ENCODE data around the gene FBXO11.
"Not testable (repeated sequence)": the region's sequence is repeated elsewhere in the genome, so short reads cannot be mapped to it uniquely, and the experiment has no call there.

The FBXO11 gene

DNA sequence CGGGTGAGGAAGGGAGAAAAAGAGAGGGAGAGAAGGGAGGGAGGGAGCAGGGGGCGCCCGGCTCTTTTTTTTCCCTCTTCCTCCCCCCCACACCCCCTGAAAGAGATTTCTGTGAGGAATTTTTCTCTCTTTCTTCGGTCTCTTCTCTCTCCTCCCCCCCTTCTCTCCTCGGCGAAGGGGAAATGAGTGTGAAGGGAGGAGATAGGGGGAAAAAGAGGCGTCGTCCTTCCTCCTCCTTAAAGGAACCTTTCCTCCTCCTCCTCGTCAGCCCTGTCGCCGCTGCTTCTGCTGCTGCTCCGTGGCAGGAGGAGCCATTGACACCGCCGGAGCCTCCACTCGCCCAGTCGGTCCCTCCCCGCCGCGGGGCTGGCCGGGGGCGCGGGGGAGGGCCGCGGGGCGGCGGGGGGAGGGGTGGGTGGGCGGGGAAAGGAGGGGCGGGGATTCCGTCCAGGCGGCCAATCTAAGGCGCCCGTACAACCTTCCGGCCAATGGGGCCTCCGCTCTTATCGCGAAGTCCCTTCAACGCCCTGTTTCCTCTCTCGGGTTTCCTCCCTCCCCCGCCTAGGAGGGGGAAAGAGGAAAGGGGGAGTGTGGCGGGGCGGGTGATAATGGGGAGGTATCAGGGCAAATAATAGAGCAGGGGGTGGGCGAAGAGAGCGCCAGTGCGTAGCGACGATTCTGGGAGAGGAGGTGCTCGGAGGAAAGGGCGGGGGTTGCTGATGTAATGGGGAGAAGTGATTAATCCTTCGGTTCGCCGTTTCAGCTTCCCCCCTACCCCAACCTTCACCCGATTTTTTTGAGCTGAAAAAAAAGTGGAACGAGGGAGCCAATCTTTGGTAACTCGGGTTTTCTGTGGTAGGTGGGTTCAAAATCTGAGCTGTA is at the start of gene FBXO11:
TSS of gene FBXO11 (minus strand) at position 342 of the 882 bp plus-strand sequence. CDS start 778 bp downstream, outside the sequence.
- DNase-seq: peak; percentile 97

DNA sequence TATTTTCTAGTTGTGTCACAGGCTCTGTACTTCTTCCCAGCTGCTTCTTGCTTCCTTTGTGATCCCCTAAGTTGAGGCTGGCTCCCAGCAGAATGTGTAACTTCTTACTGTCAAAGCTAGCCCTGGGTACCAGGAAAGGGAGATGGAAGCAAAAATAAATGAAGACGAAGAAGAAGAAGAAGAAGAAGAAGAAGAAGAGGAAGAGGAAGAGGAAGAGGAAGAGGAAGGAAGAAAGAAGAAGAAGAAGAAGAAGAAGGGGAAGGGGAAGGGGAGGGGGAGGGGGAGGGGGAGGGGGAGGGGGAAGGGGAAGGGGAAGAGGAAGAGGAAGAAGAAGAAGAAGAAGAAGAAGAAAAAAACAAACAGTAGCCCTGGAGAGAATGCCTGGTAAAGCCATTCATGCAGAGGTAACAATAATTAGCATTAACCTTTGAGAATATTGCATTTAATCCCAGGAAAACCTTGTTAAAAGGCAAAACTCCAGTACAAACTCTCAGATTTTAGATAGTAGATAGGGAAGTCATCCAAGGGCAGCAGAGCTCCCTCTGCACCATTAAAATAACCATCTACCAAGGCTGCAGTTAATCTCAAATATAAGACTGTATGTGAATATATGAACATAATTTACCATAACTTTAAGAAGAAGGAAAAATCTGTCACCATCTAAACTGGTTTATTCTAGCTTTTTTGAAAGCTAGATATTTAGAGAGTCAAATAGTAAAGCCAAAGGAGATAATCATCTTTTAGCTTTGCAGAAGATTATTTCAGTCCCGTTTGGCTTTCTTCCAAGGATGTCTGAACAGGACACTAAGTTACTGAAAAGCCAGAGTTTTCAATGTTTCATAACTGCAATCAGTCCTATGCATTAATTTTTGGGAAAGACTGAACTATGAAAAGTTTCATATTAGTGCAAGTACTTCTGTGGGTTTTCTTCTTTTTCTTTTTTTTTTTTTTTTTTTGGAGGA is 44.3 kb upstream of the FBXO11 start:
- DNase-seq: no peak

DNA sequence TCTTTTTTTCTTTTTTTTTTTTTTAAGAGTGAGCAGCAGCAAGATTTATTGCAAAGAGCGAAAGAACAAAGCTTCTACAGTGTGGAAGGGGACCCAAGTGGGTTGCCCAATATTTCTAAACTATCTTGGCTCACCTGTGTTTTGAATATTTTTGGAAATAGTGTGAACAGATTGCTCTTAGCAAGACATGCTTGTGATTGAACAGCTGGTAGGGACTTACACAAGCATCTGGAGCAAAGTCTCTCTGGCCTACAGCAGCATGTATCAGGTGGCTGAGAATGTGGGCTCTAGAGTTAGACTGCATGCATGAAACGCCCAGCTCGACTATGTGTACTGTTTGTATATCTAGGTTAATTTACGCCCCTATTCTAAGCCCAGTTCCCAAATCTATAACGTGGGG is 40.3 kb upstream of the FBXO11 start:
- DNase-seq: no peak

DNA sequence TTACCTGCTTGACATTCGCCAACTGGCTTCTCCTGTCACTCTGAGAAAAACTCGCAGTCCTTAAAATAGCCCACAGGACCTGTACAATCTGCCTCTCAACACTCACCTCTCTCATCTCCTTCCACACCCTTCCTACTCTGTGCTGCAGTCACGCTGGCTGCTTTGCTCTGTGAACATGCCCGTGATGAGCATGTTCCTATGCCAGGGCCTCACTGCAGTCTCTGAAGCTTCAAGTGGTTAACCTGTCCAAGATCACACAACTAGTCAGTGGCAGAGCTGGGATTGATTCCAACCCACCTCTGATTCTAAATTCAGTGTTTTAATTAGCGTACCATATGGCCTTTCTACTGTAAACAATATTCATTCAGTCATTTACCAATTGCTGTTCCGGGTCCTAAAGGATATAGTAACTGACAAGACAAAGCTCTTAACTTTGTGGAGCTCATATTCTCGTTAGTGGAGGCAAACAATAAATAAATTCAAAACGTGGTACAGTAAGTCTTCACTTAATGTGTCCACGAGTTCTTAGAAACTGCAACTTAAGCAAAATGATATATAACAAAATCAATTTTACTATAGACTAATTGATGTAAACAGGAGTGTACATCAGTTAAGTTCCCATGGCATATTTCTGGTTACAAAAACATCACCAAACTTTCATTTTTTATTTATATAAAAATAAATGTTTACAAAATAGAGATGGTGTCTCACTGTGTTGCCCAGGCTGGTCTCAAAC is 38.9 kb upstream of the FBXO11 start:
- DNase-seq: no peak

DNA sequence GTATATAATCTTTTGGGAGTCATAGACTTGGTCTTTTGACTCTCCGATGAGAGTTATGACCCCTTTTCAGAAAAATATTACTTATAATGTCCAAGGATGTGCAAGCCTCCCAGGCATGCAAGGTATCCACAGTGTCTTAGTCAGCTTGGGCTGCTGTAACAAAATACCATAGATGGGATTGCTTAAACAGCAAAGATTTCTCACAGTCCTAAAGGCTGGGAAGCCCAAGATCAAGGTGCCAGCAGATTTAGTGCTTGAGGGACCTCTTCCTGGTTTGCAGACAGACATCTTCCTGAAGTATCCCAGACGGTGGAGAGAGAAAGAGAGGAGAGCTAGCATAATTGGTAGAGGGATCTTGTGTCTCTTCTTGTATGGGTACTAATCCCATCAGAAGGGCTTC is 35.6 kb upstream of the FBXO11 start:
- no peak for DNase-seq

DNA sequence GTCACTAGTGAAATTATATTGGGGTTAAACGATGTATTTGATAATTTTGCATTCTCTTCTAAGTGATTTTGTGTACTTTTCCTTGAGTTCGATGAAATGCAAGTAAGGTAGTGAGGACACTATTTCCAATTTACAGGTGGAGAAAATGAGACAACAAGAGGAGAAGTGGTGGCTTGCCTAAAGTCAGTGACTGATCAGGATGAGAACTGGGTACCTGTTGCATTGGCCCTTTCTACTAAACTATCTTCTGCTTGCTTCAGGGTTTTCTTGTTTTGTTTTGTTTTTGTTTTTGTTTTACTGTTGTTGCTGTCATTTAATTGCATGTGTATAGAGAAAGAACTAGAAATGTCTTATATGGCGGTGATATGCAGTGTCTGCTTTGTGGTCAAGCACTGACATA is 31.4 kb upstream of the FBXO11 start:
- no peak for DNase-seq

DNA sequence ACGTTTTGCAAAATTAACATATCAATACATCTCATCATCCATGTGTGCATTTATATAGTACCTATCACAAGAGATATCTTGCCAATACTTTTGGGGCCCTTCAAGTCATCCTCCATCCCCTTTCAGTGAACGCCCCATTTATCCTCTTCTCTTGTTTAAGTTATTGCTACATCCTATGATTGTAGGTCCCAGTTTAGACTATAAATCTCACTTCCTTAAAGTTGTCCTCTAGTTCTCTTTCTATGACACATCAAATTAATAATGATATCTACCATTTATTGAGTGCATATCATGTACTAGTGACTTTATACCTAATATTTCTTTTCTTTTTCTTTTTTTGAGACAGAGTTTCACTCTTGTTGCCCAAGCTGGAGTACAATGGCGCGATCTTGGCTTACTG is 28.8 kb upstream of the FBXO11 start:
- no peak for DNase-seq

DNA sequence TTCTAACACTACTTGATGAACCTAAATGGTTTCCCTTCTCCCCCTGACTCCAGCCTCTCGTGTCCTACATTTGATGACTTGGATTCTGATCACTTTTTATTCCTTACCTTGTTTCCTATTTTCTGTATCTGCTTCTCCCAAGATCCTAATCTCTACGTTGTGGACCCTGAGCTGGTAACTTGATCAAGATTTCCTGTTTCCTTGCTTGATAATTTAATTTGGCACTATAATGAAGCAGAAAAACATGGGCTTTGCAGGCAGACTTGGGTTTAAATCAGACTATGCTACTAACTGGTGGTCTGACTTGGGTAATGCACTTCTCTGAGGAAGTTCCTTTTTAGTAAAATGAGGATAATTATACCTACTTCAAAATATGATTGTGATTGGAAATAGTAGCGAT is 11.7 kb upstream of the FBXO11 start:
- no peak for DNase-seq

DNA sequence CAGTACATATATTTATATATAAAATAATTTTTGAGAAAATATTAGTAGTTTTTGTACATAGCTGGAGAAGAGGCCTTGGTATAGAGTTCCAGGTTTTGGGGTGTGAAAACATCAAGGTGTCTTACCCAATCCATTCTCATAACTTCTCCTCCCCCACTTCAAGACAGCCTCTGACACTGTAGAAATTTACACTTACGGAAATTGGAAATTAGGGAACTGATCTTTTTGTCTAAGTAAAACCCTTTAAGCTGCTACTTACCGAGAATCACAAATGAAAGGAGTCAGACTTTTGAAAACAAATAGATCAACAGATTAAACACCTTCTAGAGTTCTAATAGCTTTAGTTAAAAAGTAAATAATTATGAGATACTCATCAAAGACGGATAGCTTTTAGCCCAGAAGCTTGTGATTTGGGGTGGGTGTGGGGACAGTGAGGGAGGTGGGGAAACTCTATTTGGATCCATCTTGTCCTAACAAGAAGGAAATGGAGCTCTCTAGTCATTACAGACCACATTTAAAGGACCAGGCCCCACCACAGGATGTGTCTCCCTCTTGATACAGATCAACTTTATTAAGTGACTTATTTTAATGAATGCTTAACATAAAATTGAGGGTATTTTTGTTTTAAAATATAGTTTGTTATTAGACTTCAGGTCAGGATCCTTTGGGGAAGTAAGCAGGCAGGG is 11.1 kb upstream of the FBXO11 start:
- DNase-seq: no peak

DNA sequence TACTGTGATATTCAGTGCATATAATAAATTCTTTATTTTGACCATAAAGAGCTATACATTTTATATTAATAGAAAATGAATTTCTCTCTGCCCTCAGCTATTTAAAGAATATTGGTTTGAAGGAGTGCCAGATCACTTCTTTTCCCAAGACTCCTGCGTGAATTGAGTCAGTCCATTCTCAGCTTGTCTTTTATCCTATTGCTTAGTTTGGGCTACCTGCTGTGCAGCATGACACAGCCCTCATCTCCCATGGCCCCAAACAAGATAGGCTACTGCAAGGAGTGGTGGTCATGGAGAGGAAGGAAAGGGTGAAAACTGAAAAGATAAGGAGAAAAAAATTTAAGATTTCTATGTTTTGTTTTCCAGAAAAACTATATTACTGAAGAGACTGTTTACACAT is 10.1 kb upstream of the FBXO11 start:
- no peak for DNase-seq

DNA sequence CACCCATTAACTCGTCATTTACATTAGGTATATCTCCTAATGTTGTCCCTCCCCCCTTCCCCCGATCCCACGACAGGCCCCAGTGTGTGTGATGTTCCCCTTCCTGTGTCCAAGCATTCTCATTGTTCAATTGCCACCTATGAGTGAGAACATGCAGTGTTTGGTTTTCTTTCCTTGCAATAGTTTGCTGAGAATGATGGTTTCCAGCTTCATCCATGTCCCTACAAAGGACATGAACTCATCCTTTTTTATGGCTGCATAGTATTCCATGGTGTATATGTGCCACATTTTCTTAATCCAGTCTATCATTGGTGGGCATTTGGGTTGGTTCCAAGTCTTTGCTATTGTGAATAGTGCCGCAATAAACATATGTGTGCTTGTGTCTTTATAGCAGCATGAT is 4.4 kb upstream of the FBXO11 start:
- not testable (repeated sequence) for DNase-seq

DNA sequence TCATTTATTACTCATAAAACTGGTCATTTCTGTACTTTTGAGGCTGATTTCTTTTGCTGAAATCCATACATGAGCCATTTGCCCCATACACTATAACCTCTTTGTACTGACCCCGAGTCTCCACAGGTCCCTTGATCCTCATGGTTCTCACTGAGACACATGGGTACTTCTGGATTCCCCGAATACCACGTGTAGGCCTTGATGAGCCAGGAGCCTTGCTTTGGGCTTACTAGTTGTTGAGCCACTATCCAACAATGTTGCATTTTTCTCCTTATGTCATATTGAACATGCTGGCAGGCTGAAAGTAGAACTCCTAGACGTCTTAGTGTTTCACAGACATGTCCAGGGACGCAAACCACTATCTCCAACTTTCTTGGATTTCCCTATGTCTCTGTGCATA is 2.4 kb upstream of the FBXO11 start:
- no peak for DNase-seq

DNA sequence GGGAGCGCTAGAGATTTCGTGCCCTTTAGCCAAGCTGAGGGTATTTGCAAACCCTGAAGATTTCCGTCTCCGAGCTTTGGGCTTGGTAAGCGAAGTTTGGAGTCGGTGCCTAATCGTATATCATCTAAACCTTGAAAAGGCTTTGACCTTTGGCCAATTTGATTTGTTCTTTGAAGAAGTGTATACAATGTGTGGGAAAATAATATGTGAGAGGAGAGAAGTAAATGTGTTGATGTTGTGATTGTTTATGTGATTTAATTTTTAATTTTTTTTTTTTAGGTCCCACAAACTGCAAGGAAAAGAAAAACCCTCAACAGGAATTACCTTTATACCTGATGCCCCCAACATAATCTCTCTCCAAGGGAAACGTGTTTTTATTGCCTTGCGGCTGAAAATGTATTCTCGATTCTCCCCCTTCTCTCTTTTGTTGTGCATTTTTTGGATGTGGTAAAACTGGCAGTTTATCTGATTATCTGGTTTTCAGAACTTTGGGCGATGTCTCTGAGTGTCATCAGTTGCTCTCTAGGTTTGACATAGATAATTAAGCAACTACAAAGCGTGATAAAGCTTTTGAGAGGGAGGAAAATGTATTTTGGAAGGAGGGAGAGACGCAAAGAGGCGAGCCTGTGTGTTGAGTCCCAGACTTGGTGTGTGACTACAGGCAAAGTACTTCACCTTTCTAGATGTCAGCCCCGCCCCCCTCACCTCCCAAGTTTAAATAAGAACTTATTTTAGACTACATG is 912 bp upstream of the FBXO11 start:
- no peak for DNase-seq

DNA sequence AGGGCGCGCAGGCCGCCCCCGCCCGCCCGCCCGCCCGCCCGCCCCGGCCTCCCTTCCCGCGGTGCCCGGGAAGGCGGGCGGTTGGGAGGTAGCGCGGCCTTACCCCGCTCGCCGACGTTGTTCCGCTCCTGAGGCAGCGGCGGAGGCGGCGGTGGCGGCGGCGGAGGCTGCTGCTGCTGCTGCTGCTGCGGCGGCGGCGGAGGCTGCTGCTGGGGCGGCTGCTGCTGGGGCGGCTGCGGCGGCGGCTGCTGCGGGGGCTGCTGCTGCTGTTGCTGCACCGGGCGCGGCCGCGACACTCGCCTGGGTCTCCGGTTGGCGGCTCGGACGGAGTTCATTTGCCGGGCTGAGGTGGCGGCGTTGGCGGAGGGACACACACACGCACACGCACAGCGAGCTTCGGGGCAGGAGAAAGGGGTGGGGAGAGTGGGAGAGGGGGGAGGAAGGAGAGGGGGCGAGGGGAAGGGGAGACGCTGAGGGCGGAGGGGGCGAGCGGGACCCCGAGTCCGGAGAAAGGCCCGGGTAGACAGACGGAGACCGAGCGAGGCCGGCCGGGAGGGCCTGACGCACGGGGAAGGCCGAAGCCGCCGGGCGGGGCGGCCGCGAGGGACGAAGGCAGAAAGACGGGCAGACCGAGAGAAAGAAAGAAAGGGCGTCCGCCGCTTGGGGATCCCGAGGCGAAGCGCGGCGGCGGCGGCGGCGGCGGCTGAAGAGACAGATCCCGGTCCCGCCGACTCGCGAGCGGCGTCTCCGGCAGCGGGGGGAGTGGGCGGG is 727 bp downstream of the FBXO11 start:
- no peak for DNase-seq

DNA sequence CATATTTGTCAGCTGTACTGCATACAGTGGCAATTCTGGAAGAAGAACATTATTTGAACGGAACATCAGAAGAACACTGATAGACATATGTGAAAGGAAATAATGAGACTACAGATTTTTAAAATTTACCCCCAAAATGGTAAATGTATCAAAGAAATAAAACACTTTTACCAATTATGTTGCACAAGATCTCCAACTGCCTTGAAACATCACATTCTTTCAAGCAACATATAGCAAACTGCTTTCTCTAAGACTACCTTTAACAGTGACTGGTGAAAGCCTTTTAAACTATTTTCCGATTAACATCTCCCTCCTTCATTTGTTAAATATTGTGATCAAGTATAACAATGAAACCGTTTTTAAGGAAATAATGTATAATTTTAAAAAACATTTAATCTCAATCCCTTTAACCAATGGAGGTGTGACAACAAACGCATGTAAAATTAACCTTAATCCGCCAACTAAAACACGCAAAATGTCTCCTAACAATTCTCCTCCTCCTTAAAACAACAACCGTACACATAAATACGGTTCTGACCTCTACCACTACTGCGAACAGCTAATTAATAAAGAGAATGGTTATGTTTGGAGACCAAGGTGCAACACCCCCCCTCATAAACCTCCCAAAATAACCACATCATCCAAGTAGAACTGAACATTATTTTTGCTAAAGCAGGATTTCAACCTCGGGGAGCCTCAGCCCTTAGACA is 2.4 kb downstream of the FBXO11 start:
- no peak for DNase-seq

DNA sequence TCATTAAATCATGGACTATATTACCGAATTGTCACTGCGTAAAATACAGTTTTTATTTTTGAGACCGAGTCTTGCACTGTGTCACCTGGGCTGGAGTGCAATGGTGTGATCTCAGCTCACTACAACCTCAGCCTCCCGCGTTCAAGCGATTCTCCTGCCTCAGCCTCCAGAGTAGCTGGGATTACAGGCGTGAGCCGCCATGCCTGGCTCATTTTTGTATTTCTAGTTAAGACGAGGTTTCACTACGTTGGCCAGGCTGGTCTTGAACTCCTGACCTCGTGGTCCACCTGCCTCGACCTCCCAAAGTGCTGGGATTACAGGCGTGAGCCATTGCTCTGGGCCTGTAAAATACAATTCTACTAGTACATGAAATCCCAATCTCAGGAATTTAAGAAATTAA is 4.4 kb downstream of the FBXO11 start:
- DNase-seq: not testable (repeated sequence)

DNA sequence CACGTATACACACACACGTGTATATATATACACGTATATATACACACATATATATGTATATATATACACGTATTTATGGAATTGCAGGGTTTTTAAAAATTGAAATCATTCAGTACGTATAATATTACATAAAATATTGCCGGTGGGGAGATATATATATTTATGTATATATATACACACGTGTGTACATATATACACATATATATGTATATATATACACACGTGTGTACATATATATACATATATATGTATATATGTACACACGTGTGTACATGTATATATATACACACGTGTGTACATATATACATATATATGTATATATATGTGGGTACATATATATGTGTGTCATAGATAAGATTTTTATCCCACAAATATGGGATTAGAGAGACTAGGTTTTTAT is 5.4 kb downstream of the FBXO11 start:
- no peak for DNase-seq

DNA sequence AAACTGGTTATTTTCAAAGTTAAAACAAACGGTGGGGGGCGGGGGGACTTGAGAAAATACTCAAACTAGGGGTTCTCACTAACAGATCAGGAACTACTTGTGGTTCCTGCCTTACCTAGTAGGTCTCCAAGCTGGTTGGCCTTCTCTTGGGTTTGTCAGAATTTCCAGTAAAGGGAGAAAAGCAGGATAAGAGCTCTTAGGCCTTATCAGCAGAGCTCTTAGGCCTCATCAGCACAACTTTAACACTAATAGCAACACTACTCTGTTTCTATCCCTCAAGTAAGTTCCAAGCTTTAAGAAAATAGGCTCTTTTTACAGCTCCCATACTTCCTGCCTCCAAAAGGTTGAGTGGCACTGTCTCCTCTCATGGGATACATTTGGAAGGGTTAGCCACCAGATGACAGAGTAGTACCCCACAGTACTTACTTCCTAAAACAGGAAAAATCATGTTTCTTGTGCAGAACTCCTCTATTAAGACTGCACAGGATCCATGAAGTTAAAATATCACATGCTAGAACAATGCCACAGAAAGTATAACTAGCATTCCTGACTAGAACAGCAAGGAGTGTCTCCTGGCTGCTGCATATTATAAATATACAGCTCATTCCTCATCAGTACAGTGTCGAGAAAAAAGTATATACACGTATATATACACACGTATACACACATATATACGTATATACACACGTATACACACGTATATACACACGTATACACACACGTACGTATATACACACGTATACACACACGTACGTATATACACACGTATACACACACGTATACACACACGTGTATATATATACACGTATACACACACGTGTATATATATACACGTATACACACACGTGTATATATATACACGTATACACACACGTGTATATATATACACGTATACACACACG is 6.1 kb downstream of the FBXO11 start:
- no peak for DNase-seq
